DND-41 (cell line): ENCODE results near the gene COG5.

Source experiments
- ATAC-seq: fragments of 200-7000 bp; cut with Tn5 transposase; 3 replicates; pipeline ENCODE4 v1.9.1; 2021; ENCODE audit warnings: low read depth; ENCODE audit not compliant: insufficient read depth
- DNase-seq: peaks from one replicate; pipeline ENCODE4 v3.0.0-alpha.2; 2020
- H2AFZ ChIP-seq: 2 replicates; pipeline ENCODE4 v1.6.0; 2012; ENCODE audit warnings: low read depth, low read length
- H3K27ac ChIP-seq: 2 replicates; pipeline ENCODE4 v1.5.1; 2012; ENCODE audit warnings: low read length, inconsistent platforms
- H3K27me3 ChIP-seq: fragments of 200-600 bp; sonication (generic); 2 replicates; pipeline ENCODE4 v1.6.0; 2012; ENCODE audit warnings: low read length, mild to moderate bottlenecking, inconsistent platforms; ENCODE audit not compliant: insufficient read depth, poor library complexity
- H3K36me3 ChIP-seq: 2 replicates; pipeline ENCODE4 v1.5.1; 2012; ENCODE audit warnings: low read length, inconsistent platforms; ENCODE audit not compliant: insufficient read depth
- H3K4me1 ChIP-seq: 2 replicates; pipeline ENCODE4 v1.5.1; 2012; ENCODE audit warnings: mild to moderate bottlenecking, low read length; ENCODE audit not compliant: insufficient read depth
- H3K4me2 ChIP-seq: 2 replicates; pipeline ENCODE4 v1.6.0; 2012; ENCODE audit warnings: mild to moderate bottlenecking, moderate library complexity, low read length, inconsistent platforms; ENCODE audit not compliant: insufficient read depth
- H3K4me3 ChIP-seq, 2 experiments: fragments of 200-600 bp in 1 of 2; shearing (Covaris generic) in 1 of 2; 2 replicates each; pipeline ENCODE4 v1.5.1; 2012 to 2016; ENCODE audit warnings: inconsistent platforms in 2 of 2, low read length in 2 of 2, mild to moderate bottlenecking in 2 of 2, low read depth in 1 of 2, moderate library complexity in 1 of 2
- H3K79me2 ChIP-seq: 2 replicates; pipeline ENCODE4 v1.6.0; 2012; ENCODE audit warnings: low read length, inconsistent platforms; ENCODE audit not compliant: insufficient read depth
- H3K9ac ChIP-seq: 2 replicates; pipeline ENCODE4 v1.6.0; 2012; ENCODE audit warnings: low read depth, mild to moderate bottlenecking, inconsistent platforms, low read length, moderate library complexity
- H3K9me3 ChIP-seq: 2 replicates; pipeline ENCODE4 v1.5.1; 2012; ENCODE audit warnings: low read length, moderate library complexity, mild to moderate bottlenecking, inconsistent platforms; ENCODE audit not compliant: insufficient read depth, severe bottlenecking
- H4K20me1 ChIP-seq: 2 replicates; pipeline ENCODE4 v1.6.0; 2012; ENCODE audit warnings: low read length; ENCODE audit not compliant: insufficient read depth
- EZH2 ChIP-seq: IDR thresholded peaks from 3 replicates; pipeline ENCODE4 v1.6.1; 2012; ENCODE audit warnings: borderline replicate concordance, low read depth, mild to moderate bottlenecking, moderate library complexity, low read length, inconsistent platforms; ENCODE audit not compliant: severe bottlenecking
- TF ChIP-seq, protein P1 (sequence below): IDR thresholded peaks from 2 replicates; pipeline ENCODE4 v1.5.1; 2012; ENCODE audit warnings: borderline replicate concordance, low read length, moderate library complexity, mild to moderate bottlenecking; ENCODE audit not compliant: poor library complexity, severe bottlenecking; ENCODE audit errors: extremely low read depth

The COG5 gene

GRCh38 chr7:107179326-107180164 is 384.2 kb downstream of the COG5 start:
- no peak for ATAC-seq
- Histone ChIP-seq H3K4me1 (no peaks in the 10 kb centered on the region), H4K20me1 (peaks cover 11% of the 10 kb centered on the region), H3K79me2 (peaks cover 51% of the 10 kb centered on the region), H3K36me3 (peaks cover 44% of the 10 kb centered on the region), H3K27me3 (no peaks in the 10 kb centered on the region), H3K4me3 (no peak overlapping the region), H3K4me2 (no peak overlapping the region), H3K9ac (no peak overlapping the region), H2AFZ (no peak overlapping the region), H3K9me3 (no peaks in the 10 kb centered on the region), H3K27ac (no peak overlapping the region)
- no peak for TF ChIP-seq EZH2
- TF ChIP-seq, protein P1, sequence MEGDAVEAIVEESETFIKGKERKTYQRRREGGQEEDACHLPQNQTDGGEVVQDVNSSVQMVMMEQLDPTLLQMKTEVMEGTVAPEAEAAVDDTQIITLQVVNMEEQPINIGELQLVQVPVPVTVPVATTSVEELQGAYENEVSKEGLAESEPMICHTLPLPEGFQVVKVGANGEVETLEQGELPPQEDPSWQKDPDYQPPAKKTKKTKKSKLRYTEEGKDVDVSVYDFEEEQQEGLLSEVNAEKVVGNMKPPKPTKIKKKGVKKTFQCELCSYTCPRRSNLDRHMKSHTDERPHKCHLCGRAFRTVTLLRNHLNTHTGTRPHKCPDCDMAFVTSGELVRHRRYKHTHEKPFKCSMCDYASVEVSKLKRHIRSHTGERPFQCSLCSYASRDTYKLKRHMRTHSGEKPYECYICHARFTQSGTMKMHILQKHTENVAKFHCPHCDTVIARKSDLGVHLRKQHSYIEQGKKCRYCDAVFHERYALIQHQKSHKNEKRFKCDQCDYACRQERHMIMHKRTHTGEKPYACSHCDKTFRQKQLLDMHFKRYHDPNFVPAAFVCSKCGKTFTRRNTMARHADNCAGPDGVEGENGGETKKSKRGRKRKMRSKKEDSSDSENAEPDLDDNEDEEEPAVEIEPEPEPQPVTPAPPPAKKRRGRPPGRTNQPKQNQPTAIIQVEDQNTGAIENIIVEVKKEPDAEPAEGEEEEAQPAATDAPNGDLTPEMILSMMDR = no peak
- no peak for DNase-seq

DNA sequence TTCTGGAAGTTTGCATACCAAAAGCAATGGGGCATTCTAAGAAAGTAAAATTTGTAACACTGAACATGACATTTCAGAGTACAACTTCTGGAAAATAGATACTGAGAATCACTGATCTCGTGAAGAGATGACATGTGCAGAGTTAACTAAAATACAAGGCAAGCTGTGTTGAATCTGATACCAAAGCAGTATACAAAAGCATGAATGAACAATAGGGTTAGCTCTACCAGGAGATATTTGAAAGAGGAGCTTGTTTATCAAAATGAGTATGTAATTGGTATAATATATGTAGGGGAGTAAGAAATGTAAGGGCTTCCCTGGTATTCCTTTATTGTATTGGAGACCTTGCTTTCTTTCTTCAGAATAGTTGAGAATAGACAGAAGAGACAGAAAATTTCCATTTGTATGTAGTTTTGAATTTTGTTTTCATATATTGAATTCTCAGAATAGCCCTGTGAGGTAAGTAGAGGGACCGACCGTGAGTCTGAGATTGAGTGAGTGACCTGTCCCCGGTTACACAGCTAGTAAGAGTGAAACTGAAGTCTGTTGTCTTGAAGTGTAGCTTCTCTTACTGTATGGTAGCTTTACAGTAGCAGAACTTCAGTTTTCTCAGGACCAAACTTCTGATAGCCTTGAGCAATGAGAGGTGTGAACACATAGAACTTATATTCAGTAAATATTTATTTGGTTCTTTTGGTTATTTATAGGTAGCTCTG is 389.9 kb downstream of the COG5 start:
- Histone ChIP-seq H3K27me3 (no peaks in the 10 kb centered on the region), H3K27ac (no peak overlapping the region), H3K9ac (no peak overlapping the region), H3K9me3 (no peaks in the 10 kb centered on the region), H3K4me2 (no peak overlapping the region), H3K4me1 (peaks cover 12% of the 10 kb centered on the region), H3K79me2 (peaks cover 92% of the 10 kb centered on the region), H3K4me3 (no peak overlapping the region), H4K20me1 (peaks cover 34% of the 10 kb centered on the region), H2AFZ (no peak overlapping the region), H3K36me3 (peaks cover 3% of the 10 kb centered on the region; the same call in 1 of the 2 replicates)
- ATAC-seq = no peak
- no peak for DNase-seq
- TF ChIP-seq, protein P1 = no peak
- TF ChIP-seq EZH2 = no peak

DNA sequence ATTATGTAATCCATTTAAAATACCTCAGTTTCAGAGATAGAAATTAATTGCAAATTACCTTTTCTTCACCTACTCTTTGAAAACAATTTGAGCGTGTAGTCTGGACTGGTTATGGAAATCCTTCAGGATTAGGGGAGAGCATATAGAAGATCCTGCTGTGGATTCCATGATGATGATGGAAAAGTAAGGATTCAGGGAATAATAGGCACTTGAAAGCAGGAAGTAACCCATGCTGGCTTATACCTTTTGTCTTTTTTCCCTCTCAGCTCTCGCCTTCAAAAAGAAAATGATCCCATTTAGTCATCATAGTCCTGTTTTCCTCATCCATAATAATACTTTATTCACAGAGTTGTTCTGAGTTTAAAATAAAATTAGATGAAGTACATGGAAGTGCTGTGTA is 390.5 kb downstream of the COG5 start:
- H3K9me3 ChIP-seq = no peaks in the 10 kb centered on the region
- H3K79me2 ChIP-seq = peaks cover 89% of the 10 kb centered on the region
- H2AFZ ChIP-seq = no peak overlapping the region
- no peak overlapping the region for H3K4me2 ChIP-seq
- H3K27me3 ChIP-seq = no peaks in the 10 kb centered on the region
- peaks cover 34% of the 10 kb centered on the region for H4K20me1 ChIP-seq
- TF ChIP-seq EZH2 = no peak
- TF ChIP-seq, protein P1 = no peak
- peaks cover 12% of the 10 kb centered on the region for H3K4me1 ChIP-seq
- no peak overlapping the region for H3K4me3 ChIP-seq
- DNase-seq (no peak), ATAC-seq (no peak)
- peaks cover 3% of the 10 kb centered on the region; the same call in 1 of the 2 replicates for H3K36me3 ChIP-seq
- no peak overlapping the region for H3K9ac ChIP-seq
- H3K27ac ChIP-seq = no peak overlapping the region
